Right lobe of liver (tissue), 6 donors: ENCODE measurements around the gene SEZ6L. TPM values are rescaled to one million over a fixed set of nuclear protein-coding genes. Genes with fewer than 3 reads are reported as not detected.

ENCODE experiments used
- ATAC-seq, 4 donors: fragments of 200-7000 bp; cut with Tn5 transposase; one replicate each; pipeline ENCODE4 v1.9.1; 2020; ENCODE audit warnings: mild to moderate bottlenecking in 4 of 4, moderate library complexity in 4 of 4
- DNase-seq, 3 donors: peaks; one replicate each; pipeline ENCODE4 v3.0.0-alpha.2; 2020
- H3K27ac ChIP-seq, 3 donors: fragments of 200-600 bp; one replicate each; pipeline ENCODE4 v1.8.0; 2022
- H3K27me3 ChIP-seq, 2 donors: fragments of 200-600 bp; one replicate each; pipeline ENCODE4 v1.8.0; 2022
- H3K36me3 ChIP-seq, 4 donors: fragments of 200-600 bp; sonication (generic) in 1 of 4; one replicate each; pipeline versions ENCODE4 v1.5.1 to v1.8.0; 2017 to 2022; ENCODE audit warnings: control low read depth in 1 of 4
- H3K4me1 ChIP-seq, 4 donors: fragments of 200-600 bp; sonication (generic) in 1 of 4; one replicate each; pipeline versions ENCODE4 v1.5.1 to v1.8.0; 2017 to 2022; ENCODE audit warnings: control low read depth in 1 of 4
- H3K4me3 ChIP-seq, 3 donors: fragments of 200-600 bp; one replicate each; pipeline ENCODE4 v1.8.0; 2022
- H3K9me3 ChIP-seq, 4 donors: fragments of 200-600 bp; sonication (generic) in 1 of 4; one replicate each; pipeline versions ENCODE4 v1.5.1 to v1.8.0; 2017 to 2022; ENCODE audit warnings: control low read depth in 1 of 4
- POLR2A ChIP-seq: fragments of 450-650 bp; IDR thresholded peaks from one replicate; pipeline ENCODE4 v1.6.1; 2017; ENCODE audit warnings: antibody characterized with exemption, mild to moderate bottlenecking
- WGBS: methylation state at CpG from one replicate; pipeline ENCODE4 v1.1.6; 2018; ENCODE audit warnings: low coverage, low lambda C conversion rate; ENCODE audit not compliant: insufficient coverage; ENCODE audit errors: missing lambda C conversion rate; 5-methylcytosine and 5-hydroxymethylcytosine counted together
- intact Hi-C, 2 donors: fragments of 100-400 bp; cut with DNase I; formaldehyde crosslinking; loops; one replicate each; pipeline versions ENCODE4 v1.11.2 to v1.14.1; 2022
- total RNA-seq, 6 experiments: library from RNA; depleted of rRNA in 2 of 6; stranded (reverse); fragments of >200 nt in 2 of 6; fragmentation: NEBNext Ultra II Directional in 3 of 6; extraction: Animal tissue kit (Norgen Biotek cat#: 25700) in 3 of 6; gene quantifications; one replicate each; pipeline versions ENCODE4 v1.1.0 to v1.2.4, GENCODE V29; 2016 to 2023
- TF ChIP-seq, protein P1 (sequence below), 4 donors: fragments of 200-600 bp in 3 of 4; fragments of 450-650 bp in 1 of 4; IDR thresholded peaks; one replicate each; pipeline versions ENCODE4 v1.5.1 to v1.8.0; 2016 to 2022; ENCODE audit warnings: antibody characterized with exemption in 4 of 4, mild to moderate bottlenecking in 2 of 4
- donor health status: DM: no; HTN: yes; CAD: no.
- donor health status: DM: no; HTN: no; CAD: no.
- donor health status: DM: no; HTN: no; CAD: no.
- donor health status: DM: no; HTN: yes; CAD: no.
- donor health status: DM: no; HTN: yes; CAD: no.

Gene SEZ6L
- total RNA-seq, 6 experiments from 2014 or later, result 0.13 TPM; not detected in 5

GRCh38 chr22:26330971-26331625 lies 161.8 kb downstream of the SEZ6L start:
- peak; percentile 68 to 84 (median 73) for ATAC-seq
- DNase-seq, result peak in 2 of 3 donors; percentile 28 to 48
- H3K27me3 ChIP-seq, result no peaks in the 10 kb centered on the region

GRCh38 chr22:26333088-26333800 lies 164.0 kb downstream of the SEZ6L start:
- Histone ChIP-seq H3K9me3 (no peaks in the 10 kb centered on the region), H3K27ac (no peak overlapping the region), H3K4me3 (no peak overlapping the region), H3K27me3 (no peaks in the 10 kb centered on the region), H3K36me3 (no peaks in the 10 kb centered on the region), H3K4me1 (no peaks in the 10 kb centered on the region)
- WGBS, result 45% methylated on average over 2 of the region's 5 CpGs
- peak in 1 of 4 donors; percentile 28 for ATAC-seq
- TF ChIP-seq, protein P1, sequence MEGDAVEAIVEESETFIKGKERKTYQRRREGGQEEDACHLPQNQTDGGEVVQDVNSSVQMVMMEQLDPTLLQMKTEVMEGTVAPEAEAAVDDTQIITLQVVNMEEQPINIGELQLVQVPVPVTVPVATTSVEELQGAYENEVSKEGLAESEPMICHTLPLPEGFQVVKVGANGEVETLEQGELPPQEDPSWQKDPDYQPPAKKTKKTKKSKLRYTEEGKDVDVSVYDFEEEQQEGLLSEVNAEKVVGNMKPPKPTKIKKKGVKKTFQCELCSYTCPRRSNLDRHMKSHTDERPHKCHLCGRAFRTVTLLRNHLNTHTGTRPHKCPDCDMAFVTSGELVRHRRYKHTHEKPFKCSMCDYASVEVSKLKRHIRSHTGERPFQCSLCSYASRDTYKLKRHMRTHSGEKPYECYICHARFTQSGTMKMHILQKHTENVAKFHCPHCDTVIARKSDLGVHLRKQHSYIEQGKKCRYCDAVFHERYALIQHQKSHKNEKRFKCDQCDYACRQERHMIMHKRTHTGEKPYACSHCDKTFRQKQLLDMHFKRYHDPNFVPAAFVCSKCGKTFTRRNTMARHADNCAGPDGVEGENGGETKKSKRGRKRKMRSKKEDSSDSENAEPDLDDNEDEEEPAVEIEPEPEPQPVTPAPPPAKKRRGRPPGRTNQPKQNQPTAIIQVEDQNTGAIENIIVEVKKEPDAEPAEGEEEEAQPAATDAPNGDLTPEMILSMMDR (IDR thresholded peaks at IDR 0.05), result no peak
- TF ChIP-seq POLR2A, result no peak
- no peak for DNase-seq
- intact Hi-C loops, result no loop called here

More at GRCh38 chr22:26330971-26331625, 161.8 kb downstream of the SEZ6L start:
- H3K4me1 ChIP-seq, result no peaks in the 10 kb centered on the region
- intact Hi-C loops, result no loop called here
- TF ChIP-seq, protein P1 (IDR thresholded peaks at IDR 0.05), result peak; percentile 51 to 78 (median 70)
- TF ChIP-seq POLR2A, result no peak
- H3K27ac ChIP-seq, result no peak overlapping the region
- WGBS, result 24% methylated on average over 4 of the region's 4 CpGs
- H3K4me3 ChIP-seq, result no peak overlapping the region
- no peaks in the 10 kb centered on the region for H3K36me3 ChIP-seq
- no peaks in the 10 kb centered on the region for H3K9me3 ChIP-seq

GRCh38 chr22:26334232-26334631 lies 165.0 kb downstream of the SEZ6L start:
- no peaks in the 10 kb centered on the region for H3K9me3 ChIP-seq
- no peaks in the 10 kb centered on the region for H3K4me1 ChIP-seq
- H3K4me3 ChIP-seq, result no peak overlapping the region
- DNase-seq (no peak), ATAC-seq (no peak)
- H3K36me3 ChIP-seq, result no peaks in the 10 kb centered on the region
- no peak overlapping the region for H3K27ac ChIP-seq
- TF ChIP-seq POLR2A, result no peak
- TF ChIP-seq, protein P1 (IDR thresholded peaks at IDR 0.05), result no peak
- H3K27me3 ChIP-seq, result no peaks in the 10 kb centered on the region
- 45% methylated on average over 9 of the region's 9 CpGs for WGBS
- intact Hi-C loops, result no loop called here

DNA sequence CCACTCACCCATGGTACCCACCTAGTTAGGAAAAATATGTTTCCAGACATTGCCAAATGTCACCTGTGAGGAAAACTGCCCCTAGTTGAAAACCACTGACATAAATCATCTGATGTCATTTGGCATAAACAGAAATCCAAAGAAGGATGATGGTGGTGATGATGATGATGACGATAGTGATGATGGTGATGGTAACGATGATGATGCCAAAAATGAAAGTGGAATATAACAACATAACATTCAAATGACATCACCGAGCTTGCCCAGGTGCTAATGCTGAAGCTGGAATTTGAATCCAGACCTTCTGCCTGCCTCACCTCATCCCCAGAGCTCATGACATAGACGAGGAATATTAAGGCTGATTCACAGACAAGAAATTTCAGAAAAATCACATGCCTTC lies 167.5 kb downstream of the SEZ6L start:
- DNase-seq (no peak), ATAC-seq (no peak)
- Histone ChIP-seq H3K27me3 (no peaks in the 10 kb centered on the region), H3K4me3 (no peak overlapping the region), H3K36me3 (no peaks in the 10 kb centered on the region), H3K9me3 (no peaks in the 10 kb centered on the region), H3K4me1 (no peaks in the 10 kb centered on the region), H3K27ac (no peak overlapping the region)
- intact Hi-C loops, result no loop called here
- TF ChIP-seq, protein P1 (IDR thresholded peaks at IDR 0.05), result no peak
- TF ChIP-seq POLR2A, result no peak
- 60% methylated on average over 4 of the region's 4 CpGs for WGBS
